K562 (cell line): ENCODE results near the gene FGF9. TPM values are rescaled to one million over a fixed set of nuclear protein-coding genes. Genes with fewer than 3 reads are reported as not detected.

Experiments used
- ATAC-seq: fragments of 200-7000 bp; cut with Tn5 transposase; 3 replicates; pipeline ENCODE4 v1.9.1; 2020; ENCODE audit warnings: moderate library complexity
- BruUV-seq: library from RNA; stranded (reverse); fragments of 400-500 nt; replicated peaks from 2 replicates; lab custom pipeline; 2021; lab: Mats Ljungman, UMichigan
- CTCF ChIA-PET: fragments of 300-600 bp; formaldehyde crosslinking; extraction: SDS; loops from one replicate; lab custom pipeline; 2021; ENCODE audit warnings: low intra/inter-chr PET ratio; lab: Yijun Ruan, JAX
- POLR2A ChIA-PET: fragments of 300-600, 350-650 bp; sonication (Branson Sonifier 250); formaldehyde crosslinking; extraction: SDS; loops from one replicate; lab custom pipeline; 2021; ENCODE audit warnings: antibody characterized with exemption, inconsistent platforms; lab: Yijun Ruan, JAX
- DNase-seq, 4 experiments: peaks; one replicate each; pipeline versions ENCODE4 v3.0.0 to v3.0.0-alpha.2; 2011 to 2018; ENCODE audit warnings: low spot score in 3 of 4, mixed read lengths in 3 of 4; ENCODE audit errors: extremely low read depth in 1 of 4
- FAIRE-seq: peaks from 2 replicates; lab custom pipeline; 2011; peaks lifted over from hg19 to GRCh38; lab: Jason Lieb, UNC
- H2AFZ ChIP-seq: 2 replicates; pipeline ENCODE4 v1.6.0; 2011; ENCODE audit warnings: low read depth, low read length, control low read depth, inconsistent platforms
- H3K27ac ChIP-seq: fragments of 200-600 bp; 3 replicates; pipeline ENCODE4 v1.8.0; 2011; ENCODE audit warnings: low read depth, mild to moderate bottlenecking, control low read depth, inconsistent platforms, low read length, moderate library complexity, mixed read lengths; ENCODE audit errors: extremely low read depth
- H3K27me3 ChIP-seq, 2 experiments: fragments of 300-600 bp in 1 of 2; 2 replicates in 1 of 2; 3 replicates in 1 of 2; pipeline versions ENCODE4 v1.6.0 to v1.8.0; 2011; ENCODE audit warnings: inconsistent platforms in 2 of 2, low read length in 2 of 2, mild to moderate bottlenecking in 1 of 2, mixed read lengths in 1 of 2, moderate library complexity in 1 of 2; ENCODE audit not compliant: control insufficient read depth in 2 of 2, insufficient read depth in 2 of 2
- H3K36me3 ChIP-seq: fragments of 300-600 bp; 3 replicates; pipeline ENCODE4 v1.8.0; 2011; ENCODE audit warnings: mild to moderate bottlenecking, low read length, inconsistent platforms; ENCODE audit not compliant: control insufficient read depth, insufficient read depth
- H3K4me1 ChIP-seq, 2 experiments: fragments of 200-600 bp in 1 of 2; replicated peaks in 1 of 2; 2 replicates in 1 of 2; 3 replicates in 1 of 2; pipeline versions ENCODE4 v1.5.1 to v1.8.0; 2011; ENCODE audit warnings: inconsistent platforms in 2 of 2, low read length in 2 of 2, mild to moderate bottlenecking in 1 of 2, mixed read lengths in 1 of 2, moderate library complexity in 1 of 2; ENCODE audit not compliant: control insufficient read depth in 2 of 2, insufficient read depth in 2 of 2
- H3K4me2 ChIP-seq: 2 replicates; pipeline ENCODE4 v1.6.1; 2011; ENCODE audit warnings: low read length, control low read depth, inconsistent platforms, mixed read lengths; ENCODE audit not compliant: insufficient read depth
- H3K4me3 ChIP-seq: fragments of 200-600 bp; sonication (generic), shearing (Covaris generic); 2 replicates; pipeline ENCODE4 v1.5.1; 2016; ENCODE audit warnings: control low read depth, inconsistent platforms
- H3K79me2 ChIP-seq: fragments of 200-600 bp; 3 replicates; pipeline ENCODE4 v1.8.0; 2011; ENCODE audit warnings: low read length, inconsistent platforms; ENCODE audit not compliant: control insufficient read depth, insufficient read depth
- H3K9ac ChIP-seq, 2 experiments: 2 replicates each; pipeline versions ENCODE4 v1.6.0 to v1.6.1; 2011; ENCODE audit warnings: low read depth in 2 of 2, low read length in 2 of 2, control low read depth in 1 of 2, inconsistent platforms in 1 of 2, mild to moderate bottlenecking in 1 of 2, mixed read lengths in 1 of 2; ENCODE audit not compliant: insufficient read depth in 1 of 2
- H3K9me1 ChIP-seq: one replicate; pipeline ENCODE4 v1.6.0; 2011; ENCODE audit warnings: inconsistent platforms, mild to moderate bottlenecking, low read length, moderate library complexity; ENCODE audit not compliant: control insufficient read depth, insufficient read depth
- H3K9me3 ChIP-seq: replicated peaks from 2 replicates; pipeline ENCODE4 v1.5.1; 2011; ENCODE audit warnings: low read depth, low read length, inconsistent platforms; ENCODE audit not compliant: control insufficient read depth, insufficient read depth
- H4K20me1 ChIP-seq: replicated peaks from 2 replicates; pipeline ENCODE4 v1.6.1; 2011; ENCODE audit warnings: low read length, inconsistent platforms, mixed read lengths; ENCODE audit not compliant: control insufficient read depth, insufficient read depth
- ATF7 ChIP-seq: fragments of 450-650 bp; IDR thresholded peaks from 2 replicates; pipeline ENCODE4 v1.7.1; 2014; ENCODE audit warnings: mild to moderate bottlenecking, moderate library complexity
- E2F1 ChIP-seq: sonication (generic); formaldehyde crosslinking; IDR thresholded peaks from 2 replicates; pipeline ENCODE4 v1.8.1; 2023; ENCODE audit warnings: mild to moderate bottlenecking, missing genetic modification reagents, moderate library complexity
- E2F5 ChIP-seq: sonication (generic); formaldehyde crosslinking; IDR thresholded peaks from 2 replicates; pipeline ENCODE4 v1.8.0; 2022; ENCODE audit warnings: mild to moderate bottlenecking, missing genetic modification reagents
- FOSL1 ChIP-seq: fragments of 200-800 bp; sonication (Bioruptor generic); conservative IDR thresholded peaks from 2 replicates; pipeline ENCODE4 v1.6.1; 2016; ENCODE audit warnings: missing genetic modification characterization, missing compliant biosample characterization
- MEF2D ChIP-seq: conservative IDR thresholded peaks from 2 replicates; pipeline ENCODE4 v1.6.1; 2016; ENCODE audit warnings: low read depth, missing genetic modification characterization, missing compliant biosample characterization
- MTA1 ChIP-seq: fragments of 450-650 bp; IDR thresholded peaks from 2 replicates; pipeline ENCODE4 v1.6.1; 2017; ENCODE audit warnings: borderline replicate concordance
- MYNN ChIP-seq, 2 experiments: sonication (generic); formaldehyde crosslinking in 1 of 2; IDR thresholded peaks; 2 replicates each; pipeline versions ENCODE4 v1.5.0 to v1.6.1; 2016 to 2020; ENCODE audit warnings: antibody characterized with exemption in 1 of 2, missing genetic modification reagents in 1 of 2
- SIN3A ChIP-seq, 2 experiments: fragments of 150-350 bp in 1 of 2; IDR thresholded peaks; 2 replicates each; pipeline ENCODE4 v1.6.1; 2011 to 2016; ENCODE audit warnings: borderline replicate concordance in 2 of 2, low read depth in 2 of 2, low read length in 2 of 2, mild to moderate bottlenecking in 2 of 2, moderate library complexity in 2 of 2; ENCODE audit not compliant: control insufficient read depth in 1 of 2
- ZNF197 ChIP-seq: fragments of 200-800 bp; sonication (Bioruptor generic); IDR thresholded peaks from 2 replicates; pipeline ENCODE4 v1.6.1; 2016; ENCODE audit warnings: low read depth, missing genetic modification characterization, missing compliant biosample characterization
- ZNF431 ChIP-seq: sonication (generic); formaldehyde crosslinking; IDR thresholded peaks from 2 replicates; pipeline ENCODE4 v1.8.0; 2022; ENCODE audit warnings: mild to moderate bottlenecking, missing genetic modification reagents
- ZNF445 ChIP-seq: fragments of 250-450 bp; sonication (Bioruptor Pico); IDR thresholded peaks from 2 replicates; pipeline ENCODE4 v1.4.0; 2020; ENCODE audit warnings: low read depth, mild to moderate bottlenecking, moderate library complexity
- ZNF592 ChIP-seq: fragments of 450-650 bp; IDR thresholded peaks from 2 replicates; pipeline ENCODE4 v1.6.1; 2017; ENCODE audit warnings: antibody characterized with exemption, mild to moderate bottlenecking
- ZNF668 ChIP-seq: fragments of 250-450 bp; sonication (Bioruptor Pico); IDR thresholded peaks from 2 replicates; pipeline ENCODE4 v1.8.0; 2022; ENCODE audit warnings: mild to moderate bottlenecking, inconsistent platforms
- WGBS: fragments of 100-300 bp; shearing (Covaris generic); methylation state at CpG from one replicate; pipeline ENCODE4 v1.1.6; 2016; ENCODE audit warnings: low coverage, mixed read lengths; ENCODE audit not compliant: insufficient coverage; ENCODE audit errors: missing lambda C conversion rate; 5-methylcytosine and 5-hydroxymethylcytosine counted together
- in situ Hi-C: fragments of 300-500 bp; cut with MboI; formaldehyde crosslinking; loops from 4 replicates; pipeline ENCODE4 v1.15.0; 2018; ENCODE audit warnings: inconsistent platforms, mixed read lengths
- intact Hi-C: fragments of 100-400 bp; cut with micrococcal nuclease; formaldehyde crosslinking; loops from 2 replicates; pipeline ENCODE4 v1.14.2; 2022
- polyA plus RNA-seq, 8 experiments: library from polyadenylated mRNA; depleted of rRNA in 4 of 8; stranded (reverse) in 5 of 8; unstranded in 3 of 8; fragments of >200 nt; fragmentation: Nextera tagmentation in 2 of 8; fragmentation: Illumina TruSeq in 1 of 8; extraction: Ambion mirVana in 2 of 8; extraction: Trizol in 1 of 8; gene quantifications; 2 replicates each; pipeline versions ENCODE4 v1.2.1 to v1.2.3, GENCODE V29; 2011 to 2014; ENCODE audit warnings: inconsistent platforms in 1 of 8, missing spikeins in 1 of 8
- total RNA-seq, 7 experiments: library from RNA; depleted of rRNA in 6 of 7; stranded (reverse); fragments of >200 nt in 6 of 7; fragmentation: Illumina TruSeq in 2 of 7; extraction: Trizol in 2 of 7; gene quantifications; 2 replicates each; pipeline versions ENCODE4 v1.2.1 to v1.2.3, GENCODE V29; 2011 to 2021; ENCODE audit warnings: low replicate concordance in 1 of 7

The FGF9 gene
- total and polyA plus RNA-seq, 9 of the 15 experiments (the other 6 are each of a cell fraction or from before 2014, with no cell fraction given): not detected

GRCh38 chr13:21747456-21747855, 76.6 kb downstream of the FGF9 start:
- Histone ChIP-seq H3K27me3 (no peaks in the 10 kb centered on the region), H3K4me2 (no peak overlapping the region), H3K4me1 (no peaks in the 10 kb centered on the region), H3K27ac (no peak overlapping the region), H3K79me2 (no peaks in the 10 kb centered on the region), H2AFZ (no peak overlapping the region), H3K4me3 (no peak overlapping the region), H3K9ac (no peak overlapping the region), H3K9me3 (no peaks in the 10 kb centered on the region), H3K36me3 (no peaks in the 10 kb centered on the region), H3K9me1 (no peaks in the 10 kb centered on the region), H4K20me1 (no peaks in the 10 kb centered on the region)
- DNase-seq: no peak
- CTCF ChIA-PET: no interaction called here
- intact Hi-C loops: no loop called here
- TF ChIP-seq MEF2D (tag): no peak
- no peak for TF ChIP-seq FOSL1 (tag)
- TF ChIP-seq ATF7: no peak
- no peak for TF ChIP-seq ZNF431
- no peak for TF ChIP-seq E2F5 (CRISPR knock-in tag)
- TF ChIP-seq E2F1: no peak
- no peak for TF ChIP-seq ZNF592
- no peak for TF ChIP-seq ZNF197 (CRISPR knock-in tag)
- no peak for TF ChIP-seq ZNF445 (CRISPR knock-in tag)
- no peak for TF ChIP-seq SIN3A (IDR thresholded peaks at IDR 0.05; ENCODE audit: borderline replicate concordance in 2 of 2, control insufficient read depth in 1 of 2, low read depth in 2 of 2, low read length in 2 of 2)
- TF ChIP-seq MYNN (IDR thresholded peaks at IDR 0.05): no peak
- TF ChIP-seq MYNN (CRISPR knock-in tag; IDR thresholded peaks at IDR 0.05): no peak
- no peak for TF ChIP-seq MTA1
- no peak for TF ChIP-seq ZNF668 (CRISPR knock-in tag)
- no peak for ATAC-seq
- no peak for FAIRE-seq
- 3% methylated on average over 4 of the region's 4 CpGs for WGBS
- BruUV-seq: no TSS peak
- POLR2A ChIA-PET: no interaction called here
- in situ Hi-C loops: no loop called here
